Spleen (tissue), 11 donors: Measurements from ENCODE around the gene SLIT1. TPM values are rescaled to one million over a fixed set of nuclear protein-coding genes. Genes with fewer than 3 reads are reported as not detected.

Experiments used
- DNase-seq: peaks from one replicate; pipeline ENCODE4 v3.0.0-alpha.2; 2020
- H3K27ac ChIP-seq, 8 donors: fragments of 200-600 bp; sonication (generic) in 7 of 8; 1 replicate in 4 of 8; 2 replicates in 4 of 8; pipeline versions ENCODE4 v1.5.0 to v1.8.0; 2016 to 2021; ENCODE audit warnings: inconsistent platforms in 4 of 8, mild to moderate bottlenecking in 4 of 8, moderate library complexity in 1 of 8
- H3K27me3 ChIP-seq, 7 donors: fragments of 200-600 bp; sonication (generic) in 6 of 7; replicated peaks in 1 of 7; 1 replicate in 4 of 7; 2 replicates in 3 of 7; pipeline versions ENCODE4 v1.5.0 to v1.8.0; 2016 to 2021; ENCODE audit warnings: inconsistent platforms in 3 of 7, mild to moderate bottlenecking in 1 of 7
- H3K36me3 ChIP-seq, 6 donors: fragments of 200-600 bp; sonication (generic) in 5 of 6; 1 replicate in 4 of 6; 2 replicates in 2 of 6; pipeline versions ENCODE4 v1.5.0 to v1.8.0; 2016 to 2021; ENCODE audit warnings: inconsistent platforms in 2 of 6
- H3K4me1 ChIP-seq, 6 donors: fragments of 200-600 bp; sonication (generic) in 5 of 6; 1 replicate in 3 of 6; 2 replicates in 3 of 6; pipeline versions ENCODE4 v1.5.0 to v1.8.0; 2016 to 2021; ENCODE audit warnings: inconsistent platforms in 3 of 6
- H3K4me3 ChIP-seq, 8 donors: fragments of 200-600 bp; sonication (generic) in 7 of 8; 1 replicate in 4 of 8; 2 replicates in 4 of 8; pipeline versions ENCODE4 v1.5.0 to v1.8.0; 2016 to 2021; ENCODE audit warnings: inconsistent platforms in 4 of 8, mild to moderate bottlenecking in 4 of 8, moderate library complexity in 2 of 8
- H3K9me3 ChIP-seq, 8 donors: fragments of 200-600 bp; sonication (generic) in 7 of 8; 1 replicate in 4 of 8; 2 replicates in 4 of 8; pipeline versions ENCODE4 v1.5.0 to v1.8.0; 2016 to 2021; ENCODE audit warnings: inconsistent platforms in 4 of 8
- CTCF ChIP-seq, 11 experiments: fragments of 200-600 bp in 7 of 11; fragments of 450-650 bp in 4 of 11; sonication (generic) in 4 of 11; IDR thresholded peaks in 8 of 11; conservative IDR thresholded peaks in 3 of 11; 1 replicate in 7 of 11; 2 replicates in 4 of 11; pipeline versions ENCODE4 v1.4.0 to v1.8.0; 2016 to 2021; ENCODE audit warnings: antibody characterized with exemption in 11 of 11, inconsistent platforms in 4 of 11, mild to moderate bottlenecking in 1 of 11
- POLR2A ChIP-seq, 3 donors: fragments of 450-650 bp; IDR thresholded peaks; one replicate each; pipeline ENCODE4 v1.5.1; 2017; ENCODE audit warnings: antibody characterized with exemption in 3 of 3, mild to moderate bottlenecking in 1 of 3
- POLR2AphosphoS5 ChIP-seq, 3 donors: sonication (generic); formaldehyde crosslinking; IDR thresholded peaks; one replicate each; pipeline ENCODE4 v1.5.1; 2017; ENCODE audit warnings: antibody characterized with exemption in 3 of 3
- WGBS, 5 donors: extraction: QIAGEN DNeasy Blood & Tissue Kit in 3 of 5; methylation state at CpG; one replicate each; pipeline versions ENCODE4 v1.1.5 to v1.1.7; 2013 to 2018; 5-methylcytosine and 5-hydroxymethylcytosine counted together
- intact Hi-C: fragments of 100-400 bp; cut with DNase I; formaldehyde crosslinking; loops from one replicate; pipeline ENCODE4 v1.15.0; 2023; ENCODE audit warnings: low total_unique reads
- polyA plus RNA-seq, 3 donors: library from polyadenylated mRNA; stranded (reverse); fragments of 200-250 nt; gene quantifications; one replicate each; pipeline ENCODE4 v1.2.1, GENCODE V29; 2013
- total RNA-seq, 7 donors: library from RNA; depleted of rRNA in 3 of 7; stranded (reverse); fragments of >200 nt in 3 of 7; fragmentation: NEBNext Ultra II Directional in 4 of 7; extraction: Animal tissue kit (Norgen Biotek cat#: 25700) in 4 of 7; gene quantifications; one replicate each; pipeline versions ENCODE4 v1.1.0 to v1.2.1, GENCODE V29; 2016 to 2021
- donor health status: healthy with polysubstance abuse.
- donor health status: DM: no; HTN: no; CAD: no; lungs with moderate emphysema.
- donor health status: DM: no; HTN: no; CAD: no.
- donor health status: Bipolar disorder and iron deficiency.
- donor health status: healthy.
- donor health status: DM: no; HTN: no; CAD: no.
- donor health status: DM: yes; HTN: yes; CAD: no.

Gene SLIT1
- total and polyA plus RNA-seq, 10 donors: 0.11 to 0.82 (median 0.52) TPM

GRCh38 chr10:97120370-97120769 lies 65.4 kb downstream of the SLIT1 start:
- Histone ChIP-seq H3K9me3 (no peaks in the 10 kb centered on the region), H3K4me3 (no peak overlapping the region), H3K4me1 (no peaks in the 10 kb centered on the region), H3K27me3 (peaks cover 0 to 34% (median 6%) of the 10 kb centered on the region in 7 donors), H3K36me3 (no peaks in the 10 kb centered on the region), H3K27ac (no peak overlapping the region)
- WGBS, 5 donors: 81 to 86% (median 82%) methylated on average over 14 to 15 of the region's 15 CpGs
- TF ChIP-seq POLR2A (IDR thresholded peaks at IDR 0.05) (no peak), CTCF (IDR thresholded peaks at IDR 0.05 in 8 of 11, conservative IDR thresholded peaks at IDR 0.05 in 3 of 11) (no peak), POLR2AphosphoS5 (IDR thresholded peaks at IDR 0.05) (no peak)
- intact Hi-C loops: no loop called here
- peak; percentile 51 for DNase-seq

GRCh38 chr10:97119058-97119745 lies 66.6 kb downstream of the SLIT1 start:
- Histone ChIP-seq H3K4me3 (no peak overlapping the region), H3K36me3 (no peaks in the 10 kb centered on the region), H3K27me3 (peaks cover 0 to 34% (median 6%) of the 10 kb centered on the region in 7 donors), H3K27ac (no peak overlapping the region), H3K4me1 (no peaks in the 10 kb centered on the region), H3K9me3 (no peaks in the 10 kb centered on the region)
- intact Hi-C loops: no loop called here
- DNase-seq: peak; percentile 49
- 66 to 76% (median 71%) methylated on average over 20 of the region's 20 CpGs for WGBS, 5 donors
- TF ChIP-seq POLR2A (IDR thresholded peaks at IDR 0.05) (no peak), CTCF (IDR thresholded peaks at IDR 0.05 in 8 of 11, conservative IDR thresholded peaks at IDR 0.05 in 3 of 11) (no peak), POLR2AphosphoS5 (IDR thresholded peaks at IDR 0.05) (no peak)

- Histone ChIP-seq H3K36me3 (no peaks in the 10 kb centered on the region), H3K4me1 (no peaks in the 10 kb centered on the region), H3K27ac (no peak overlapping the region), H3K4me3 (no peak overlapping the region), H3K27me3 (peaks cover 0 to 29% (median 6%) of the 10 kb centered on the region in 7 donors), H3K9me3 (no peaks in the 10 kb centered on the region)
- peak in 4 of 11 experiments; percentile 5 to 16 (median 11) for TF ChIP-seq CTCF (IDR thresholded peaks at IDR 0.05 in 8 of 11, conservative IDR thresholded peaks at IDR 0.05 in 3 of 11)
- TF ChIP-seq POLR2A (IDR thresholded peaks at IDR 0.05): no peak
- 38 to 55% (median 50%) methylated on average over 3 of the region's 3 CpGs for WGBS, 5 donors
- no peak for DNase-seq
- intact Hi-C loops: no loop called here
Observed at GRCh38 chr10:97117372-97117771, 68.4 kb downstream of the SLIT1 start.

- Histone ChIP-seq H3K36me3 (no peaks in the 10 kb centered on the region), H3K4me3 (no peak overlapping the region), H3K27me3 (peaks cover 0 to 24% (median 6%) of the 10 kb centered on the region in 7 donors), H3K4me1 (no peaks in the 10 kb centered on the region), H3K9me3 (no peaks in the 10 kb centered on the region), H3K27ac (no peak overlapping the region)
- TF ChIP-seq POLR2AphosphoS5 (IDR thresholded peaks at IDR 0.05) (no peak), CTCF (IDR thresholded peaks at IDR 0.05 in 8 of 11, conservative IDR thresholded peaks at IDR 0.05 in 3 of 11) (no peak), POLR2A (IDR thresholded peaks at IDR 0.05) (no peak)
- intact Hi-C loops: no loop called here
- peak; percentile 61 for DNase-seq
- 64 to 66% (median 64%) methylated on average over 3 to 7 of the region's 7 CpGs for WGBS, 5 donors
Observed at GRCh38 chr10:97116462-97117162, 69.1 kb downstream of the SLIT1 start.
